Karpas-422 (cell line): ENCODE measurements around the gene ZSWIM3. TPM values are rescaled to one million over a fixed set of nuclear protein-coding genes. Genes with fewer than 3 reads are reported as not detected.
A peak's percentile ranks its signal among the peaks of the same experiment; 100 is the strongest.

Experiments
- DNase-seq: peaks from one replicate; pipeline ENCODE4 v3.0.0-alpha.2; 2015
- H2AFZ ChIP-seq: fragments of 200-600 bp; sonication (generic); 2 replicates; pipeline ENCODE4 v1.6.1; 2014; ENCODE audit warnings: antibody characterized with exemption, low read length, mixed read lengths
- H3K27ac ChIP-seq: fragments of 200-600 bp; sonication (generic); 2 replicates; pipeline ENCODE4 v1.5.1; 2014; ENCODE audit warnings: mild to moderate bottlenecking, low read length, moderate library complexity
- H3K27me3 ChIP-seq: fragments of 200-600 bp; sonication (generic); 2 replicates; pipeline ENCODE4 v1.6.1; 2014; ENCODE audit warnings: low read length, mixed read lengths
- H3K36me3 ChIP-seq: fragments of 200-600 bp; sonication (generic); 2 replicates; pipeline ENCODE4 v1.6.1; 2014; ENCODE audit warnings: low read length, mixed read lengths; ENCODE audit not compliant: insufficient read depth
- H3K4me1 ChIP-seq: fragments of 200-600 bp; sonication (generic); 2 replicates; pipeline ENCODE4 v1.6.1; 2014; ENCODE audit warnings: mild to moderate bottlenecking, low read length, mixed read lengths
- H3K4me2 ChIP-seq: fragments of 200-600 bp; sonication (generic); 2 replicates; pipeline ENCODE4 v1.6.1; 2014; ENCODE audit warnings: low read length, low read depth, mild to moderate bottlenecking; ENCODE audit not compliant: poor library complexity, severe bottlenecking
- H3K4me3 ChIP-seq: fragments of 200-600 bp; sonication (generic); 2 replicates; pipeline ENCODE4 v1.5.1; 2014; ENCODE audit warnings: mild to moderate bottlenecking, antibody characterized with exemption, low read length, mixed read lengths
- H3K79me2 ChIP-seq: fragments of 200-600 bp; sonication (generic); 2 replicates; pipeline ENCODE4 v1.6.1; 2014; ENCODE audit warnings: mild to moderate bottlenecking, low read length, mixed read lengths
- H3K9ac ChIP-seq: fragments of 200-600 bp; sonication (generic); 2 replicates; pipeline ENCODE4 v1.6.0; 2014; ENCODE audit warnings: low read length
- H3K9me2 ChIP-seq: fragments of 200-600 bp; sonication (generic), shearing (Covaris generic); replicated peaks from 2 replicates; pipeline ENCODE4 v1.6.0; 2014; ENCODE audit warnings: mild to moderate bottlenecking, low read length, moderate library complexity; ENCODE audit not compliant: insufficient read depth
- H3K9me3 ChIP-seq: fragments of 300-700, 200-600 bp; sonication (generic); 2 replicates; pipeline ENCODE4 v1.6.1; 2014; ENCODE audit warnings: low read length, mixed read lengths
- H4K20me1 ChIP-seq: fragments of 200-600 bp; sonication (generic); 2 replicates; pipeline ENCODE4 v1.6.1; 2014; ENCODE audit warnings: mild to moderate bottlenecking, antibody characterized with exemption, low read length, low read depth; ENCODE audit not compliant: insufficient read depth
- total RNA-seq: library from RNA; depleted of rRNA; stranded (reverse); fragments of >200 nt; shearing (Covaris generic); gene quantifications from 2 replicates; pipeline ENCODE4 v1.2.3, GENCODE V29; 2014; ENCODE audit warnings: low replicate concordance

ZSWIM3 gene
- total RNA-seq, 1 experiment from 2014 or later: 9.9 TPM

DNA sequence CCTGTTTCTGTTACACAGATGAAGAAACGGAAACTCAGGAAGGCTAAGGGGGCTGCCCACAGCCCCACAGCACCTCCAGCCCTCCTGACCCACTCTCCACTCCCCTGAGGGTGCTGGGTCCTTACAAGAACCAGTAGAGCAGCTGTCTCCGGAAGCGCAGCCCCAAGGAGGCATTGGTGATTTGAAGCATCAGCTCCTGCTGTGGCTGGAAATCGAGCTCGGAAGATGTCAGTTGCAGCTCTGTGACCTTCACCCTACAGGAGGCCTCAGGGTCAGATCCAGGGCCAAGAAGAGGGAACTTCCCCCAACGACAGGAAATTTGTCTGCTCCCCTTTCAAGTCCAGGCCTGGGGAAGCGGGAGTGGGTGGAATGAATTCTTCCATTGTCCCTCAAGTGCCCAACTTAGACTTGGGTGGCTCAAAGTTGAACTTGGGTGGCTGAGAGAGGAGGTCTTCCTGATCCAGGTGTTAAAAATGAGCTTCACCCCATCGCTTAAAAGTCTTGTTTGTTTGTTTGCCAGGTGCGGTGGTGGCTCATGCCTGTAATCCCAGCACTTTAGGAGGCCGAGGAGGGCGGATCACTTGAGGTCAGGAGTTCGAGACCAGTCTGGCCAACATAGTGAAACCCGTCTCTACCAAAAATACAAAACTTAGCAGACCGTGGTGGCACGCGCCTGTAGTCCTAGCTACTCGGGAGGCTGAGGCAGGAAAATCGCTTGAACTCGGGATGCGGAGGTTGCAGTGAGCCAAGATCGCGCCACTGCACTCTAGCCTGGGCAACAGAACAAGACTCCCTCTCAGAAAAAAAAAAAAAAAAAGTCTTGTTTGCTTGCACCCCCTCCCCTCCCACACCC, 52.6 kb downstream of the ZSWIM3 start:
- H3K9ac ChIP-seq: peak overlapping the region; percentile 48
- no peak for DNase-seq
- H3K9me2 ChIP-seq: no peaks in the 10 kb centered on the region
- H3K27ac ChIP-seq: no peak overlapping the region
- H3K36me3 ChIP-seq: no peaks in the 10 kb centered on the region
- H3K4me3 ChIP-seq: peak overlapping the region; percentile 58; the same call in 1 of the 2 replicates
- no peaks in the 10 kb centered on the region for H3K27me3 ChIP-seq
- H4K20me1 ChIP-seq: no peaks in the 10 kb centered on the region
- no peaks in the 10 kb centered on the region for H3K9me3 ChIP-seq
- peak overlapping the region; percentile 59 for H3K4me2 ChIP-seq
- peak overlapping the region; percentile 53; the same call in 1 of the 2 replicates for H2AFZ ChIP-seq
- H3K79me2 ChIP-seq: no peaks in the 10 kb centered on the region
- H3K4me1 ChIP-seq: peaks cover 46% of the 10 kb centered on the region

GRCh38 chr20:45910670-45911485, 53.5 kb downstream of the ZSWIM3 start:
- peak overlapping the region; percentile 58; the same call in 1 of the 2 replicates for H3K4me3 ChIP-seq
- no peaks in the 10 kb centered on the region for H3K9me2 ChIP-seq

DNA sequence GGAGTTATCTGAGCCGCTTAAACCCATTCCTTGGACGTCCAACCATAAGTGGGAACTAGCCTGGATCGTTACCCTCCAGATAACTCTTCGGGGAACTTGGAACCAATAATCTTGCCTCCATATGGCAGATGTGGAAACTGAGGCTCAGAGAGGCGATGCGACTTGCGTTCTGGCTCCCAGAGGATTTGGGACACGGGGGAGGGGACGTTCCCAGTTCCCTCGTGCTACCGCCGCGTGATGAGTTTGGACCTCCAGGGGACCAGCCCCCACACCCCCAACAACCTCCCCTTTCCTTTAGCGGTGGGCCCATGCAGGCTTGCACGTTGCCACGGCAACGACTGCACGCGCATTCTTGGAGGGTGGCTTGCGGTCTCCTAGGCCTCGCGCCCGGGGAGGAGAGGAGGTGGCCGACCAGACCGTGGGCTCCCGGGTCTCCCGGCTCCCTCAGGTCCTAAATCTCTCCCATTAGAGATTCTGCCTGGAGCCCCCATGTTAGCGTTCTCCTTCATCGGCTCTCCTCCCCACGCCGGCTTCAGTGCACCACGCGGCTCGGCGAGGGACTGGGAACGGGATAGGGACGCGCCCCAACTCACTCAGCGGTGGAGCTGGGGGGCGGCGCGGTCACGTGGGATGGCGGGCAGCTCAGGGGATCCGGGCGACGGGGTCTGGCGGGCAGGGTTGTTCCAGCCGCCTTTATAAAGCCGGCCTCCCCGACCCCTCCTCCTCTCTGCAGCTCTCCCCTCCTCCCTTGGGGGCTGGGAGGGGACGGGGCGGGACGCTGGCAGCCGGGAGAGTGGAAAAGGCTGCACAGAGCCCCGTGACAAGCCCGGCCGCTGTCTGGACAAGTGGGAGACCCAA, 54.3 kb downstream of the ZSWIM3 start, which contains the start of gene PLTP:
PLTP (minus strand) TSS at position 670 of the 858 bp plus-strand sequence. CDS start 703 bp downstream, outside the sequence.
- Histone ChIP-seq H3K36me3 (no peaks in the 10 kb centered on the region), H3K9me3 (no peaks in the 10 kb centered on the region), H3K79me2 (no peaks in the 10 kb centered on the region), H3K9me2 (no peaks in the 10 kb centered on the region), H3K4me3 (peak within 1 kb of the TSS; percentile 35; the same call in 1 of the 2 replicates), H3K4me1 (peaks cover 38% of the 10 kb centered on the region), H3K4me2 (peak within 1 kb of the TSS; percentile 38), H3K27me3 (no peaks in the 10 kb centered on the region), H3K9ac (peak within 1 kb of the TSS; percentile 43), H2AFZ (peak within 1 kb of the TSS; percentile 94), H4K20me1 (no peaks in the 10 kb centered on the region), H3K27ac (no peak within 1 kb of the TSS)
- DNase-seq: peak; percentile 53

More at GRCh38 chr20:45910670-45911485, 53.5 kb downstream of the ZSWIM3 start:
- Histone ChIP-seq H3K9me3 (no peaks in the 10 kb centered on the region), H3K27me3 (no peaks in the 10 kb centered on the region), H3K9ac (peak overlapping the region; percentile 48), H4K20me1 (no peaks in the 10 kb centered on the region), H3K36me3 (no peaks in the 10 kb centered on the region), H3K79me2 (no peaks in the 10 kb centered on the region), H3K27ac (no peak overlapping the region), H3K4me1 (peaks cover 38% of the 10 kb centered on the region), H2AFZ (peak overlapping the region; percentile 53; the same call in 1 of the 2 replicates), H3K4me2 (peak overlapping the region; percentile 59)
- DNase-seq: peak; percentile 100

- H3K9me2 ChIP-seq: no peaks in the 10 kb centered on the region
- H3K27ac ChIP-seq: no peak overlapping the region
- H3K79me2 ChIP-seq: no peaks in the 10 kb centered on the region
- no peaks in the 10 kb centered on the region for H3K27me3 ChIP-seq
- no peaks in the 10 kb centered on the region for H4K20me1 ChIP-seq
- peak overlapping the region; percentile 38 for H3K4me2 ChIP-seq
- H3K4me1 ChIP-seq: peaks cover 38% of the 10 kb centered on the region
- peak overlapping the region; percentile 30; the same call in 1 of the 2 replicates for H3K4me3 ChIP-seq
- no peak for DNase-seq
- peak overlapping the region; percentile 94 for H2AFZ ChIP-seq
- H3K9me3 ChIP-seq: no peaks in the 10 kb centered on the region
- peak overlapping the region; percentile 32 for H3K9ac ChIP-seq
- no peaks in the 10 kb centered on the region for H3K36me3 ChIP-seq
Observed at GRCh38 chr20:45912344-45912682, 54.9 kb downstream of the ZSWIM3 start.

- H3K4me2 ChIP-seq: peak overlapping the region; percentile 38
- H3K9me3 ChIP-seq: no peaks in the 10 kb centered on the region
- no peaks in the 10 kb centered on the region for H3K79me2 ChIP-seq
- H3K4me1 ChIP-seq: peaks cover 38% of the 10 kb centered on the region
- no peaks in the 10 kb centered on the region for H4K20me1 ChIP-seq
- H3K4me3 ChIP-seq: no peak overlapping the region
- H3K9me2 ChIP-seq: no peaks in the 10 kb centered on the region
- H2AFZ ChIP-seq: no peak overlapping the region
- H3K27ac ChIP-seq: no peak overlapping the region
- no peaks in the 10 kb centered on the region for H3K27me3 ChIP-seq
- DNase-seq: no peak
- no peaks in the 10 kb centered on the region for H3K36me3 ChIP-seq
- H3K9ac ChIP-seq: no peak overlapping the region
Observed at GRCh38 chr20:45913116-45913515, 55.7 kb downstream of the ZSWIM3 start.

- H3K9ac ChIP-seq: no peak overlapping the region
- no peaks in the 10 kb centered on the region for H4K20me1 ChIP-seq
- no peaks in the 10 kb centered on the region for H3K36me3 ChIP-seq
- H3K9me2 ChIP-seq: no peaks in the 10 kb centered on the region
- no peak overlapping the region for H2AFZ ChIP-seq
- no peak overlapping the region for H3K4me2 ChIP-seq
- H3K27ac ChIP-seq: no peak overlapping the region
- peaks cover 9% of the 10 kb centered on the region for H3K4me1 ChIP-seq
- no peaks in the 10 kb centered on the region for H3K27me3 ChIP-seq
- DNase-seq: no peak
- H3K4me3 ChIP-seq: no peak overlapping the region
- no peaks in the 10 kb centered on the region for H3K9me3 ChIP-seq
- H3K79me2 ChIP-seq: no peaks in the 10 kb centered on the region
Observed at GRCh38 chr20:45917790-45918141, 60.4 kb downstream of the ZSWIM3 start.

- no peak overlapping the region for H3K27ac ChIP-seq
- H3K4me2 ChIP-seq: no peak overlapping the region
- H2AFZ ChIP-seq: no peak overlapping the region
- H3K9me3 ChIP-seq: no peaks in the 10 kb centered on the region
- H3K27me3 ChIP-seq: no peaks in the 10 kb centered on the region
- H3K4me3 ChIP-seq: no peak overlapping the region
- no peaks in the 10 kb centered on the region for H3K36me3 ChIP-seq
- no peak for DNase-seq
- H3K79me2 ChIP-seq: no peaks in the 10 kb centered on the region
- H3K4me1 ChIP-seq: peaks cover 4% of the 10 kb centered on the region
- H4K20me1 ChIP-seq: no peaks in the 10 kb centered on the region
- no peak overlapping the region for H3K9ac ChIP-seq
- H3K9me2 ChIP-seq: no peaks in the 10 kb centered on the region
Observed at GRCh38 chr20:45918182-45918737, 60.8 kb downstream of the ZSWIM3 start.
